Stimulated activated naive B cell treated with anti-CD40 and anti-IgM and Interleukin-4, amounts not matched to agents 10 μg/mL and 1 μg/mL and 100 μg/mL, for 72 hours (primary cell): ENCODE measurements around the gene MRPL42.

Experiments
- ATAC-seq, 2 donors: fragments of 150-1000 bp; cut with Tn5 transposase; replicated peaks; 2 replicates each; pipeline ENCODE4 v1.10.0; 2021; ENCODE audit warnings: moderate library complexity in 1 of 2
- DNase-seq: peaks from one replicate; pipeline ENCODE4 v3.0.0; 2021
- H3K27ac Mint-ChIP-seq: one replicate; pipeline ENCODE4 v1.8.0; 2022; ENCODE audit warnings: mild to moderate bottlenecking, mixed read lengths
- H3K27me3 Mint-ChIP-seq, 2 donors: one replicate each; pipeline ENCODE4 v1.8.0; 2022; ENCODE audit warnings: mixed read lengths in 2 of 2
- H3K36me3 Mint-ChIP-seq, 2 donors: one replicate each; pipeline ENCODE4 v1.8.0; 2022; ENCODE audit warnings: mixed read lengths in 2 of 2, mild to moderate bottlenecking in 1 of 2
- H3K4me1 Mint-ChIP-seq, 2 donors: one replicate each; pipeline ENCODE4 v1.8.0; 2022; ENCODE audit warnings: mixed read lengths in 2 of 2, mild to moderate bottlenecking in 1 of 2
- H3K4me3 Mint-ChIP-seq, 2 donors: one replicate each; pipeline ENCODE4 v1.8.0; 2022; ENCODE audit warnings: mild to moderate bottlenecking in 2 of 2, mixed read lengths in 2 of 2, moderate library complexity in 1 of 2
- H3K9me3 Mint-ChIP-seq, 2 donors: one replicate each; pipeline ENCODE4 v1.8.0; 2022; ENCODE audit warnings: mixed read lengths in 2 of 2, mild to moderate bottlenecking in 1 of 2

Gene MRPL42

DNA sequence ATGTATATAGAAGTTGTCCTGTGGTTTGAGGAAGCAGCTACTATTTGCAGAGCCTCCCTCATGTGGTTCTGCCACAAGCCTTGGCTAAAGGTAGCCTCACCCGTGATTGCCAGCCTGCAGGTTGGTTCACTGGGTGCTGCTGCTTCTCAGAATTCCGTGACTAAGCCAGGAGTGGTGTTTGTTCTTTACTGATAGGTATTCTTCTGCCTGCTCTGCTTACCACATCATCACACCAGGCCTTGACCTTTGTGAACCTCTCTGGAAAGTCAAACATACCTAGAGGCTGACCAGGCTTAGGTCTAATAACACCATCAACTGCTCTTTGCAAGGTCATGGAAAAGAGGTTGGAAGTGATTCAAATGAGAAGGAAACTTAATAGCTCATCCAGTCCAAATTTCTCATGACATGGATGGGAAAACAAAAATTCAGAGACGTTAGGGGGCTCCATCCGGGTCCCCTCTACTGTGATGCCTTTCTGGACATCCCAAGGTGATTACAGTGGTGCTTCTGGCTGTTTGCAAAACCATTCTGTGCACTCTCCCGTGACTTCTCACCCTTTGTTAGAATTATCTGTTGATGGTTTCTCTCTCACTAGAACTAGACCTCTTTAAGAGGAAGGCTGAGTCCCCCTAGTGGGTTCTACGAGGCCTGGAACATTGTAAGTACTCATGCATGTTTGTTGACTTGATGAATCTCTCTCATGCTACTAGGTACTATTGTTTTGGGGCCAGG lies 96.7 kb downstream of the MRPL42 start:
- ATAC-seq: peak in 1 of 2 donors; percentile 31
- Mint-ChIP-seq H3K9me3 (peaks cover 8 to 11% of the 10 kb centered on the region in 2 donors), H3K4me1 (peaks cover 0 to 5% of the 10 kb centered on the region in 2 donors), H3K27ac (no peak overlapping the region), H3K36me3 (peaks cover 1 to 6% of the 10 kb centered on the region in 2 donors), H3K4me3 (no peak overlapping the region), H3K27me3 (peaks cover 20 to 32% of the 10 kb centered on the region in 2 donors)
- no peak for DNase-seq

DNA sequence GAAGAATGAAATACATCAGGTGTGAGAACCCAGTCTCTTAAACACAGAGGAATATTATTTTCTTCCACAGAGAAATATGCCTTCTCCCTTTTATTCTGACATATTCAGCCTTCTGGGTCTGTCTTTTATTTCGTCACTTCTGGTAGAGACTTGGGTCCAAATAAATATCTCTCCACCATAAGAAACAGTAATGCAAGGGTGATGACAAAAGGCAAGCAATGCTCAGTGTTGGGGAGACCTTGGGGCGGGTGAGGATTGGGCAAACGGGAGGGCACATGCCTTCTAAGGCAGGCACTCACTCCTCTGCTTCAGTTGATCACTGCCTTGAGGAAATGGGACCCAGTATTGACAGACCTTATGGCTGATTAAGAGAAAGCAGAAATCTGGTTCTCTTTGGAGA lies 98.4 kb downstream of the MRPL42 start:
- no peak overlapping the region for H3K27ac Mint-ChIP-seq
- H3K36me3 Mint-ChIP-seq: no peaks in the 10 kb centered on the region
- H3K27me3 Mint-ChIP-seq: peaks cover 19 to 32% of the 10 kb centered on the region in 2 donors
- peaks cover 2 to 3% of the 10 kb centered on the region in 2 donors for H3K9me3 Mint-ChIP-seq
- peaks cover 0 to 5% of the 10 kb centered on the region in 2 donors for H3K4me1 Mint-ChIP-seq
- DNase-seq (no peak), ATAC-seq (no peak)
- H3K4me3 Mint-ChIP-seq: no peak overlapping the region
